Naive thymus-derived CD4-positive, alpha-beta T cell (primary cell): ENCODE data around the gene CAMTA1. TPM values are rescaled to one million over a fixed set of nuclear protein-coding genes. Genes with fewer than 3 reads are reported as not detected.

Source experiments
- ATAC-seq: fragments of 150-1000 bp; cut with Tn5 transposase; 2 replicates; pipeline ENCODE4 v1.10.0; 2021; ENCODE audit warnings: mild to moderate bottlenecking, moderate library complexity
- CTCF ChIA-PET: fragments of 350-600 bp; sonication (Branson Sonifier 250); formaldehyde crosslinking; loops from one replicate; lab custom pipeline; 2021; ENCODE audit warnings: antibody characterized with exemption; lab: Charles Lee
- POLR2A ChIA-PET: fragments of 350-600 bp; sonication (Branson Sonifier 250); formaldehyde crosslinking; loops from one replicate; lab custom pipeline; 2021; ENCODE audit warnings: antibody characterized with exemption, inconsistent platforms; lab: Charles Lee
- DNase-seq, 9 donors: peaks; one replicate each; pipeline versions ENCODE4 v3.0.0 to v3.0.0-alpha.2; 2020 to 2022; ENCODE audit warnings: mixed read lengths in 1 of 9
- H3K27ac ChIP-seq: one replicate; pipeline ENCODE4 v1.7.0; 2013; ENCODE audit warnings: mild to moderate bottlenecking, low read depth, low read length, moderate library complexity
- H3K27me3 ChIP-seq, 2 donors: one replicate each; pipeline ENCODE4 v1.7.0; 2013; ENCODE audit warnings: low read length in 2 of 2, mild to moderate bottlenecking in 2 of 2, moderate library complexity in 2 of 2; ENCODE audit not compliant: control insufficient read depth in 2 of 2, insufficient read depth in 2 of 2
- H3K36me3 ChIP-seq, 3 experiments: 1 replicate in 2 of 3; 2 replicates in 1 of 3; pipeline ENCODE4 v1.7.0; 2013; ENCODE audit warnings: low read length in 3 of 3, mild to moderate bottlenecking in 3 of 3, moderate library complexity in 1 of 3; ENCODE audit not compliant: insufficient read depth in 3 of 3, control insufficient read depth in 2 of 3
- H3K4me1 ChIP-seq, 2 donors: one replicate each; pipeline ENCODE4 v1.7.0; 2013; ENCODE audit warnings: low read length in 2 of 2, mild to moderate bottlenecking in 2 of 2, moderate library complexity in 1 of 2; ENCODE audit not compliant: control insufficient read depth in 2 of 2, insufficient read depth in 2 of 2
- H3K4me3 ChIP-seq: 2 replicates; pipeline ENCODE4 v1.7.0; 2013; ENCODE audit warnings: mild to moderate bottlenecking, low read length
- H3K9me3 ChIP-seq, 3 experiments: 1 replicate in 2 of 3; 2 replicates in 1 of 3; pipeline ENCODE4 v1.7.0; 2013; ENCODE audit warnings: low read length in 3 of 3; ENCODE audit not compliant: control insufficient read depth in 2 of 3
- H3K27ac Mint-ChIP-seq, 9 donors: one replicate each; pipeline ENCODE4 v1.8.0; 2020 to 2022; ENCODE audit warnings: mixed read lengths in 9 of 9, mild to moderate bottlenecking in 8 of 9, moderate library complexity in 5 of 9, inconsistent platforms in 2 of 9
- H3K27me3 Mint-ChIP-seq, 5 donors: one replicate each; pipeline ENCODE4 v1.8.0; 2021 to 2022; ENCODE audit warnings: mixed read lengths in 5 of 5, mild to moderate bottlenecking in 1 of 5
- H3K36me3 Mint-ChIP-seq, 5 donors: one replicate each; pipeline ENCODE4 v1.8.0; 2020 to 2022; ENCODE audit warnings: mixed read lengths in 5 of 5, mild to moderate bottlenecking in 3 of 5, inconsistent platforms in 1 of 5
- H3K4me1 Mint-ChIP-seq, 7 donors: one replicate each; pipeline ENCODE4 v1.8.0; 2020 to 2022; ENCODE audit warnings: mixed read lengths in 7 of 7, mild to moderate bottlenecking in 3 of 7, inconsistent platforms in 1 of 7
- H3K4me3 Mint-ChIP-seq, 10 donors: one replicate each; pipeline ENCODE4 v1.8.0; 2020 to 2022; ENCODE audit warnings: mild to moderate bottlenecking in 10 of 10, mixed read lengths in 10 of 10, moderate library complexity in 6 of 10, inconsistent platforms in 2 of 10
- H3K9me3 Mint-ChIP-seq, 11 donors: one replicate each; pipeline ENCODE4 v1.8.0; 2020 to 2022; ENCODE audit warnings: mixed read lengths in 11 of 11, mild to moderate bottlenecking in 4 of 11, inconsistent platforms in 1 of 11, moderate library complexity in 1 of 11
- intact Hi-C, 2 donors: fragments of 100-400 bp; cut with micrococcal nuclease; formaldehyde crosslinking; loops; one replicate each; pipeline ENCODE4 v1.15.1; 2023
- polyA plus RNA-seq, 2 donors: library from polyadenylated mRNA; unstranded; fragments of 300-500 nt; fragmentation: Illumina TruSeq; gene quantifications; one replicate each; pipeline ENCODE4 v1.2.3, GENCODE V29; 2021
- total RNA-seq, 6 experiments: library from RNA in 5 of 6; stranded (reverse) in 5 of 6; gene quantifications; 1 replicate in 5 of 6; 2 replicates in 1 of 6; pipeline ENCODE4 v1.2.3 and lab custom pipeline; 2021 to 2026

The CAMTA1 gene
- total and polyA plus RNA-seq, 7 experiments from 2014 or later, result 38.1 to 68.6 (median 42.6) TPM

GRCh38 chr1:6907676-6908434, 122.6 kb downstream of the CAMTA1 start:
- no peaks in the 10 kb centered on the region for H3K4me1 ChIP-seq
- Mint-ChIP-seq H3K27ac (peak overlapping the region in 3 of 9 donors; percentile 4 to 57 (median 45)), H3K9me3 (peaks cover 0 to 6% (median 0%) of the 10 kb centered on the region in 11 donors), H3K27me3 (peaks cover 0 to 11% (median 0%) of the 10 kb centered on the region in 5 donors), H3K4me3 (no peak overlapping the region), H3K36me3 (no peaks in the 10 kb centered on the region), H3K4me1 (peaks cover 0 to 21% (median 5%) of the 10 kb centered on the region in 7 donors)
- ATAC-seq (no peak), DNase-seq (no peak)
- no peaks in the 10 kb centered on the region for H3K36me3 ChIP-seq
- ChIA-PET CTCF (no interaction called here), POLR2A (no interaction called here)
- H3K4me3 ChIP-seq, result no peak overlapping the region
- intact Hi-C loops, result no loop called here
- peaks cover 0 to 7% of the 10 kb centered on the region in 2 donors for H3K27me3 ChIP-seq
- H3K9me3 ChIP-seq, result no peaks in the 10 kb centered on the region
- no peak overlapping the region for H3K27ac ChIP-seq

GRCh38 chr1:6909401-6909800, 124.1 kb downstream of the CAMTA1 start:
- Histone ChIP-seq H3K4me1 (no peaks in the 10 kb centered on the region), H3K27ac (no peak overlapping the region), H3K9me3 (no peaks in the 10 kb centered on the region), H3K27me3 (peaks cover 0 to 7% of the 10 kb centered on the region in 2 donors), H3K36me3 (no peaks in the 10 kb centered on the region), H3K4me3 (no peak overlapping the region)
- ChIA-PET POLR2A (no interaction called here), CTCF (no interaction called here)
- peaks cover 0 to 5% (median 0%) of the 10 kb centered on the region in 5 donors for H3K36me3 Mint-ChIP-seq
- H3K27me3 Mint-ChIP-seq, result peaks cover 7 to 21% (median 8%) of the 10 kb centered on the region in 5 donors
- H3K4me3 Mint-ChIP-seq, result no peak overlapping the region
- intact Hi-C loops, result no loop called here
- DNase-seq (no peak), ATAC-seq (no peak)
- peaks cover 0 to 21% (median 5%) of the 10 kb centered on the region in 7 donors for H3K4me1 Mint-ChIP-seq
- no peak overlapping the region for H3K27ac Mint-ChIP-seq
- H3K9me3 Mint-ChIP-seq, result peaks cover 0 to 6% (median 3%) of the 10 kb centered on the region in 11 donors

GRCh38 chr1:6909857-6910256, 124.6 kb downstream of the CAMTA1 start:
- peaks cover 0 to 7% of the 10 kb centered on the region in 2 donors for H3K27me3 ChIP-seq
- no peaks in the 10 kb centered on the region for H3K9me3 ChIP-seq
- no peaks in the 10 kb centered on the region for H3K4me1 ChIP-seq
- no peak overlapping the region for H3K4me3 ChIP-seq
- DNase-seq, result no peak
- ChIA-PET POLR2A (no interaction called here), CTCF (no interaction called here)
- H3K36me3 Mint-ChIP-seq, result peaks cover 0 to 5% (median 0%) of the 10 kb centered on the region in 5 donors
- intact Hi-C loops, result no loop called here
- no peak overlapping the region for H3K4me3 Mint-ChIP-seq
- peaks cover 0 to 21% (median 5%) of the 10 kb centered on the region in 7 donors for H3K4me1 Mint-ChIP-seq
- no peak overlapping the region for H3K27ac ChIP-seq
- H3K9me3 Mint-ChIP-seq, result peaks cover 0 to 6% (median 3%) of the 10 kb centered on the region in 11 donors
- no peak overlapping the region for H3K27ac Mint-ChIP-seq
- no peaks in the 10 kb centered on the region for H3K36me3 ChIP-seq
- peaks cover 7 to 25% (median 8%) of the 10 kb centered on the region in 5 donors for H3K27me3 Mint-ChIP-seq
- ATAC-seq, result no peak

- POLR2A ChIA-PET, result no interaction called here
- Mint-ChIP-seq H3K4me1 (peaks cover 0 to 20% (median 5%) of the 10 kb centered on the region in 7 donors), H3K9me3 (peaks cover 0 to 7% (median 3%) of the 10 kb centered on the region in 11 donors), H3K27me3 (peaks cover 10 to 35% (median 15%) of the 10 kb centered on the region in 5 donors), H3K27ac (no peak overlapping the region), H3K36me3 (peaks cover 0 to 5% (median 0%) of the 10 kb centered on the region in 5 donors), H3K4me3 (no peak overlapping the region)
- intact Hi-C loops, result no loop called here
- ATAC-seq (no peak), DNase-seq (no peak)
- CTCF ChIA-PET, result no interaction called here
- Histone ChIP-seq H3K27ac (no peak overlapping the region), H3K9me3 (no peaks in the 10 kb centered on the region), H3K4me1 (no peaks in the 10 kb centered on the region), H3K27me3 (peaks cover 0 to 7% of the 10 kb centered on the region in 2 donors), H3K36me3 (no peaks in the 10 kb centered on the region), H3K4me3 (no peak overlapping the region)
These were observed 126.0 kb downstream of the CAMTA1 start for GRCh38 chr1:6911021-6911941.

GRCh38 chr1:6911974-6912373, 126.7 kb downstream of the CAMTA1 start:
- Mint-ChIP-seq H3K27ac (no peak overlapping the region), H3K4me1 (peaks cover 0 to 13% (median 3%) of the 10 kb centered on the region in 7 donors), H3K9me3 (peaks cover 0 to 7% (median 3%) of the 10 kb centered on the region in 11 donors), H3K36me3 (peaks cover 0 to 5% (median 0%) of the 10 kb centered on the region in 5 donors), H3K27me3 (peaks cover 7 to 42% (median 22%) of the 10 kb centered on the region in 5 donors), H3K4me3 (no peak overlapping the region)
- H3K9me3 ChIP-seq, result no peaks in the 10 kb centered on the region
- H3K27me3 ChIP-seq, result peaks cover 0 to 7% of the 10 kb centered on the region in 2 donors
- H3K36me3 ChIP-seq, result no peaks in the 10 kb centered on the region
- H3K4me1 ChIP-seq, result no peaks in the 10 kb centered on the region
- ATAC-seq, result no peak
- no peak overlapping the region for H3K4me3 ChIP-seq
- POLR2A ChIA-PET, result no interaction called here
- intact Hi-C loops, result no loop called here
- no peak for DNase-seq
- CTCF ChIA-PET, result no interaction called here
- no peak overlapping the region for H3K27ac ChIP-seq

- Mint-ChIP-seq H3K4me3 (no peak overlapping the region), H3K27me3 (peaks cover 6 to 47% (median 28%) of the 10 kb centered on the region in 5 donors), H3K27ac (no peak overlapping the region), H3K36me3 (peaks cover 0 to 5% (median 0%) of the 10 kb centered on the region in 5 donors), H3K9me3 (peaks cover 0 to 7% (median 3%) of the 10 kb centered on the region in 11 donors), H3K4me1 (peaks cover 0 to 11% (median 7%) of the 10 kb centered on the region in 7 donors)
- ATAC-seq (no peak), DNase-seq (no peak)
- no peak overlapping the region for H3K27ac ChIP-seq
- no peaks in the 10 kb centered on the region for H3K36me3 ChIP-seq
- CTCF ChIA-PET, result no interaction called here
- peaks cover 0 to 7% of the 10 kb centered on the region in 2 donors for H3K27me3 ChIP-seq
- H3K4me1 ChIP-seq, result no peaks in the 10 kb centered on the region
- POLR2A ChIA-PET, result no interaction called here
- intact Hi-C loops, result no loop called here
- H3K9me3 ChIP-seq, result no peaks in the 10 kb centered on the region
- no peak overlapping the region for H3K4me3 ChIP-seq
These were observed 127.3 kb downstream of the CAMTA1 start for GRCh38 chr1:6912518-6912917.
